GM23338 (cell line): ENCODE results near the gene UNC80. TPM values are rescaled to one million over a fixed set of nuclear protein-coding genes. Genes with fewer than 3 reads are reported as not detected.

Experiments
- ATAC-seq: fragments of 200-7000 bp; cut with Tn5 transposase; 3 replicates; pipeline ENCODE4 v1.9.1; 2020
- DNase-seq: peaks from one replicate; pipeline ENCODE4 v3.0.0-alpha.2; 2015; ENCODE audit warnings: low spot score
- H2AFZ ChIP-seq: fragments of 200-600 bp; sonication (generic); 2 replicates; pipeline ENCODE4 v1.8.0; 2016; ENCODE audit warnings: antibody characterized with exemption, mild to moderate bottlenecking, moderate library complexity
- H3F3A ChIP-seq: fragments of 200-600 bp; sonication (generic); replicated peaks from 2 replicates; pipeline ENCODE4 v1.8.0; 2017; ENCODE audit warnings: antibody characterized with exemption, mixed run types, low read depth
- H3K27ac ChIP-seq: fragments of 200-600 bp; sonication (generic); 2 replicates; pipeline ENCODE4 v1.6.1; 2016; ENCODE audit warnings: low read depth
- H3K27me3 ChIP-seq: fragments of 200-600 bp; sonication (generic); 2 replicates; pipeline ENCODE4 v1.8.0; 2016; ENCODE audit warnings: mild to moderate bottlenecking, mixed run types, moderate library complexity; ENCODE audit not compliant: insufficient read depth
- H3K36me3 ChIP-seq: fragments of 200-600 bp; sonication (generic); 2 replicates; pipeline ENCODE4 v1.8.0; 2016; ENCODE audit warnings: mild to moderate bottlenecking; ENCODE audit not compliant: insufficient read depth
- H3K4me1 ChIP-seq: fragments of 200-600 bp; sonication (generic); 2 replicates; pipeline ENCODE4 v1.8.0; 2016; ENCODE audit warnings: mild to moderate bottlenecking, moderate library complexity; ENCODE audit not compliant: insufficient read depth
- H3K4me2 ChIP-seq: fragments of 200-600 bp; sonication (generic); 2 replicates; pipeline ENCODE4 v1.7.1; 2017; ENCODE audit warnings: mixed run types
- H3K4me3 ChIP-seq: fragments of 200-600 bp; sonication (generic); 2 replicates; pipeline ENCODE4 v1.6.1; 2016; ENCODE audit warnings: mixed run types
- H3K79me2 ChIP-seq: fragments of 200-600 bp; sonication (generic); replicated peaks from 2 replicates; pipeline ENCODE4 v1.8.0; 2017; ENCODE audit warnings: mild to moderate bottlenecking; ENCODE audit not compliant: insufficient read depth
- H3K9me2 ChIP-seq: fragments of 200-600 bp; sonication (generic); 2 replicates; pipeline ENCODE4 v1.8.0; 2017; ENCODE audit not compliant: insufficient read depth
- H4K20me1 ChIP-seq: fragments of 200-600 bp; sonication (generic); replicated peaks from 2 replicates; pipeline ENCODE4 v1.8.0; 2017; ENCODE audit warnings: mild to moderate bottlenecking; ENCODE audit not compliant: insufficient read depth
- H3K27ac Mint-ChIP-seq: 2 replicates; pipeline ENCODE4 v1.8.0; 2020; ENCODE audit warnings: inconsistent platforms, mild to moderate bottlenecking, moderate library complexity, mixed read lengths
- H3K27me3 Mint-ChIP-seq: 3 replicates; pipeline ENCODE4 v1.8.0; 2022; ENCODE audit warnings: low read depth, mild to moderate bottlenecking, moderate library complexity, mixed read lengths, inconsistent platforms; ENCODE audit not compliant: insufficient read depth, poor library complexity
- H3K36me3 Mint-ChIP-seq: 3 replicates; pipeline ENCODE4 v1.8.0; 2021; ENCODE audit warnings: low read depth, mild to moderate bottlenecking, inconsistent platforms, moderate library complexity, mixed read lengths
- H3K4me1 Mint-ChIP-seq: 3 replicates; pipeline ENCODE4 v1.8.0; 2020; ENCODE audit warnings: mild to moderate bottlenecking, inconsistent platforms, mixed read lengths
- H3K4me3 Mint-ChIP-seq: 3 replicates; pipeline ENCODE4 v1.8.0; 2021; ENCODE audit warnings: moderate library complexity, mild to moderate bottlenecking, inconsistent platforms, mixed read lengths
- H3K9me3 Mint-ChIP-seq: 3 replicates; pipeline ENCODE4 v1.8.0; 2020; ENCODE audit warnings: moderate library complexity, mild to moderate bottlenecking, inconsistent platforms, mixed read lengths
- CREB1 ChIP-seq: fragments of 250-450 bp; sonication (Bioruptor Pico); IDR thresholded peaks from 2 replicates; pipeline ENCODE4 v1.5.0; 2020; ENCODE audit warnings: low read depth, mild to moderate bottlenecking, moderate library complexity
- EZH2 ChIP-seq: fragments of 200-600 bp; sonication (generic); IDR thresholded peaks from one replicate; pipeline ENCODE4 v1.8.0; 2017; ENCODE audit warnings: antibody characterized with exemption, mild to moderate bottlenecking, low read depth; ENCODE audit not compliant: unreplicated experiment
- EZH2phosphoT487 ChIP-seq: fragments of 200-600 bp; sonication (generic); IDR thresholded peaks from one replicate; pipeline ENCODE4 v1.8.1; 2018; ENCODE audit warnings: antibody characterized with exemption; ENCODE audit not compliant: unreplicated experiment
- JUNB ChIP-seq: IDR thresholded peaks from one replicate; pipeline ENCODE4 v1.6.1; 2016; ENCODE audit warnings: antibody characterized with exemption; ENCODE audit not compliant: unreplicated experiment
- NANOG ChIP-seq: IDR thresholded peaks from 2 replicates; pipeline ENCODE4 v1.6.1; 2016; ENCODE audit warnings: antibody characterized with exemption, borderline replicate concordance
- POLR2AphosphoS5 ChIP-seq: IDR thresholded peaks from 2 replicates; pipeline ENCODE4 v1.6.1; 2016; ENCODE audit warnings: antibody characterized with exemption, low read depth
- STAT1 ChIP-seq: IDR thresholded peaks from one replicate; pipeline ENCODE4 v1.6.1; 2016; ENCODE audit warnings: antibody characterized with exemption; ENCODE audit not compliant: unreplicated experiment
- ZNF114 ChIP-seq: fragments of 250-450 bp; sonication (Bioruptor Pico); IDR thresholded peaks from 2 replicates; pipeline ENCODE4 v1.5.0; 2020; ENCODE audit warnings: mild to moderate bottlenecking, moderate library complexity
- ZNF331 ChIP-seq: fragments of 250-450 bp; sonication (Bioruptor Pico); IDR thresholded peaks from 2 replicates; pipeline ENCODE4 v1.5.0; 2020; ENCODE audit warnings: low read depth, mild to moderate bottlenecking, moderate library complexity
- polyA plus RNA-seq: library from polyadenylated mRNA; unstranded; fragments of >200 nt; fragmentation: Nextera tagmentation; extraction: Ambion mirVana; gene quantifications from 2 replicates; pipeline ENCODE4 v1.2.1, GENCODE V29; 2016
- total RNA-seq: library from RNA; depleted of rRNA; stranded (reverse); fragments of >200 nt; shearing (Covaris generic); gene quantifications from 2 replicates; pipeline ENCODE4 v1.2.3, GENCODE V29; 2014
- TF ChIP-seq, protein P1 (sequence below): IDR thresholded peaks from one replicate; pipeline ENCODE4 v1.6.1; 2018; ENCODE audit warnings: antibody characterized with exemption; ENCODE audit not compliant: unreplicated experiment
- TF ChIP-seq, protein P2 (sequence below): fragments of 250-450 bp; sonication (Bioruptor Pico); IDR thresholded peaks from 2 replicates; pipeline ENCODE4 v1.5.0; 2020; ENCODE audit warnings: mild to moderate bottlenecking, moderate library complexity
- TF ChIP-seq, protein P3 (sequence below): IDR thresholded peaks from 2 replicates; pipeline ENCODE4 v1.6.1; 2016; ENCODE audit warnings: antibody characterized with exemption

UNC80 gene
- total and polyA plus RNA-seq, 2 experiments from 2014 or later = 0.11 to 1.5 TPM

DNA sequence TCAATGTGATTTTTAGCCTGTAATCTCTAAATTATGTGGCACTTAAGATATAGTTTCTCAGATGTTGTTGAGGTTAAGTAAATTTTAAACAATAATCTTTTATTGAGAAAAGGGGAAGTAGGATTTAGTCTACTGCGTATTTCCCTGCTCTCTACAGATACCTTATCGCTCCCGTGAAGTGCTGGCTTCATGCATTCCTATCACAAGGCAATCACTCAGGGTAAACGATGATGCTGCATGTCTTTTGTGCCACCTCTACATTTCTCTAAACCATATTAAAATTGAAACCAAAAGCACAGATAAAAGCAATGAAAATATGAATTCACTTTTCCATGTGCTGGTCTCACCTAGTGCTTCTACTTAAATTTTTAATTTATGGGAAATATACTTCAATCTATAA lies 216.4 kb downstream of the UNC80 start (continued):
- TF ChIP-seq POLR2AphosphoS5 (no peak), EZH2phosphoT487 (no peak), CREB1 (no peak)
- TF ChIP-seq, protein P1, sequence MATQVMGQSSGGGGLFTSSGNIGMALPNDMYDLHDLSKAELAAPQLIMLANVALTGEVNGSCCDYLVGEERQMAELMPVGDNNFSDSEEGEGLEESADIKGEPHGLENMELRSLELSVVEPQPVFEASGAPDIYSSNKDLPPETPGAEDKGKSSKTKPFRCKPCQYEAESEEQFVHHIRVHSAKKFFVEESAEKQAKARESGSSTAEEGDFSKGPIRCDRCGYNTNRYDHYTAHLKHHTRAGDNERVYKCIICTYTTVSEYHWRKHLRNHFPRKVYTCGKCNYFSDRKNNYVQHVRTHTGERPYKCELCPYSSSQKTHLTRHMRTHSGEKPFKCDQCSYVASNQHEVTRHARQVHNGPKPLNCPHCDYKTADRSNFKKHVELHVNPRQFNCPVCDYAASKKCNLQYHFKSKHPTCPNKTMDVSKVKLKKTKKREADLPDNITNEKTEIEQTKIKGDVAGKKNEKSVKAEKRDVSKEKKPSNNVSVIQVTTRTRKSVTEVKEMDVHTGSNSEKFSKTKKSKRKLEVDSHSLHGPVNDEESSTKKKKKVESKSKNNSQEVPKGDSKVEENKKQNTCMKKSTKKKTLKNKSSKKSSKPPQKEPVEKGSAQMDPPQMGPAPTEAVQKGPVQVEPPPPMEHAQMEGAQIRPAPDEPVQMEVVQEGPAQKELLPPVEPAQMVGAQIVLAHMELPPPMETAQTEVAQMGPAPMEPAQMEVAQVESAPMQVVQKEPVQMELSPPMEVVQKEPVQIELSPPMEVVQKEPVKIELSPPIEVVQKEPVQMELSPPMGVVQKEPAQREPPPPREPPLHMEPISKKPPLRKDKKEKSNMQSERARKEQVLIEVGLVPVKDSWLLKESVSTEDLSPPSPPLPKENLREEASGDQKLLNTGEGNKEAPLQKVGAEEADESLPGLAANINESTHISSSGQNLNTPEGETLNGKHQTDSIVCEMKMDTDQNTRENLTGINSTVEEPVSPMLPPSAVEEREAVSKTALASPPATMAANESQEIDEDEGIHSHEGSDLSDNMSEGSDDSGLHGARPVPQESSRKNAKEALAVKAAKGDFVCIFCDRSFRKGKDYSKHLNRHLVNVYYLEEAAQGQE = no peak

DNA sequence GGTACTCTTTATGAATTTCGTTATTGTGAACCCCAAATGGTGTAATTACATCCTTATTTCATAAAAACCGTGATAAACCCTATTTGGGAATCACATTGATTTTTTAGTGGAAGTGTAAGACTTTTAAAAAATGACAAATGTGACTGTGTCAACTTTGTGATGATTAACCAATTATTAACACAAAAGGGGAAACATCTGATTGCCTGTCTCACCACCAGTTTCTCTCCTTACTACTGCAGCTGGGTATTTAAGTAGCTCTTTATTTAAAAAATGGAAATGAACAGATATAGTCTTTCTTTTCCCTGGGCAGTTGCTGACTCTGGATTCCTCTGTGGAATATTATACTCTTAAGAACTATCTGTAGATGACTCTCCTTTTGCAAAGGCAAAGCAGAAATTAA lies 219.2 kb downstream of the UNC80 start:
- H3K9me3 Mint-ChIP-seq = no peaks in the 10 kb centered on the region
- H3K27ac Mint-ChIP-seq = no peak overlapping the region
- H3K9me2 ChIP-seq = no peaks in the 10 kb centered on the region
- H3K4me3 Mint-ChIP-seq = no peak overlapping the region
- no peaks in the 10 kb centered on the region for H4K20me1 ChIP-seq
- ATAC-seq (no peak), DNase-seq (no peak)
- no peak overlapping the region for H3K4me3 ChIP-seq
- H3K4me1 ChIP-seq = no peaks in the 10 kb centered on the region
- H3K4me1 Mint-ChIP-seq = no peaks in the 10 kb centered on the region
- no peaks in the 10 kb centered on the region for H3K27me3 ChIP-seq
- no peak overlapping the region for H2AFZ ChIP-seq
- peaks cover 4% of the 10 kb centered on the region for H3K27me3 Mint-ChIP-seq
- no peak overlapping the region for H3K27ac ChIP-seq
- H3K4me2 ChIP-seq = no peak overlapping the region
- no peaks in the 10 kb centered on the region for H3K79me2 ChIP-seq
- no peaks in the 10 kb centered on the region for H3F3A ChIP-seq
- H3K36me3 ChIP-seq = no peaks in the 10 kb centered on the region
- no peaks in the 10 kb centered on the region for H3K36me3 Mint-ChIP-seq
- TF ChIP-seq CREB1 (no peak), ZNF331 (CRISPR knock-in tag) (no peak), JUNB (no peak), ZNF114 (CRISPR knock-in tag) (no peak), NANOG (no peak), POLR2AphosphoS5 (no peak), EZH2 (no peak), STAT1 (no peak)
- TF ChIP-seq, protein P2, sequence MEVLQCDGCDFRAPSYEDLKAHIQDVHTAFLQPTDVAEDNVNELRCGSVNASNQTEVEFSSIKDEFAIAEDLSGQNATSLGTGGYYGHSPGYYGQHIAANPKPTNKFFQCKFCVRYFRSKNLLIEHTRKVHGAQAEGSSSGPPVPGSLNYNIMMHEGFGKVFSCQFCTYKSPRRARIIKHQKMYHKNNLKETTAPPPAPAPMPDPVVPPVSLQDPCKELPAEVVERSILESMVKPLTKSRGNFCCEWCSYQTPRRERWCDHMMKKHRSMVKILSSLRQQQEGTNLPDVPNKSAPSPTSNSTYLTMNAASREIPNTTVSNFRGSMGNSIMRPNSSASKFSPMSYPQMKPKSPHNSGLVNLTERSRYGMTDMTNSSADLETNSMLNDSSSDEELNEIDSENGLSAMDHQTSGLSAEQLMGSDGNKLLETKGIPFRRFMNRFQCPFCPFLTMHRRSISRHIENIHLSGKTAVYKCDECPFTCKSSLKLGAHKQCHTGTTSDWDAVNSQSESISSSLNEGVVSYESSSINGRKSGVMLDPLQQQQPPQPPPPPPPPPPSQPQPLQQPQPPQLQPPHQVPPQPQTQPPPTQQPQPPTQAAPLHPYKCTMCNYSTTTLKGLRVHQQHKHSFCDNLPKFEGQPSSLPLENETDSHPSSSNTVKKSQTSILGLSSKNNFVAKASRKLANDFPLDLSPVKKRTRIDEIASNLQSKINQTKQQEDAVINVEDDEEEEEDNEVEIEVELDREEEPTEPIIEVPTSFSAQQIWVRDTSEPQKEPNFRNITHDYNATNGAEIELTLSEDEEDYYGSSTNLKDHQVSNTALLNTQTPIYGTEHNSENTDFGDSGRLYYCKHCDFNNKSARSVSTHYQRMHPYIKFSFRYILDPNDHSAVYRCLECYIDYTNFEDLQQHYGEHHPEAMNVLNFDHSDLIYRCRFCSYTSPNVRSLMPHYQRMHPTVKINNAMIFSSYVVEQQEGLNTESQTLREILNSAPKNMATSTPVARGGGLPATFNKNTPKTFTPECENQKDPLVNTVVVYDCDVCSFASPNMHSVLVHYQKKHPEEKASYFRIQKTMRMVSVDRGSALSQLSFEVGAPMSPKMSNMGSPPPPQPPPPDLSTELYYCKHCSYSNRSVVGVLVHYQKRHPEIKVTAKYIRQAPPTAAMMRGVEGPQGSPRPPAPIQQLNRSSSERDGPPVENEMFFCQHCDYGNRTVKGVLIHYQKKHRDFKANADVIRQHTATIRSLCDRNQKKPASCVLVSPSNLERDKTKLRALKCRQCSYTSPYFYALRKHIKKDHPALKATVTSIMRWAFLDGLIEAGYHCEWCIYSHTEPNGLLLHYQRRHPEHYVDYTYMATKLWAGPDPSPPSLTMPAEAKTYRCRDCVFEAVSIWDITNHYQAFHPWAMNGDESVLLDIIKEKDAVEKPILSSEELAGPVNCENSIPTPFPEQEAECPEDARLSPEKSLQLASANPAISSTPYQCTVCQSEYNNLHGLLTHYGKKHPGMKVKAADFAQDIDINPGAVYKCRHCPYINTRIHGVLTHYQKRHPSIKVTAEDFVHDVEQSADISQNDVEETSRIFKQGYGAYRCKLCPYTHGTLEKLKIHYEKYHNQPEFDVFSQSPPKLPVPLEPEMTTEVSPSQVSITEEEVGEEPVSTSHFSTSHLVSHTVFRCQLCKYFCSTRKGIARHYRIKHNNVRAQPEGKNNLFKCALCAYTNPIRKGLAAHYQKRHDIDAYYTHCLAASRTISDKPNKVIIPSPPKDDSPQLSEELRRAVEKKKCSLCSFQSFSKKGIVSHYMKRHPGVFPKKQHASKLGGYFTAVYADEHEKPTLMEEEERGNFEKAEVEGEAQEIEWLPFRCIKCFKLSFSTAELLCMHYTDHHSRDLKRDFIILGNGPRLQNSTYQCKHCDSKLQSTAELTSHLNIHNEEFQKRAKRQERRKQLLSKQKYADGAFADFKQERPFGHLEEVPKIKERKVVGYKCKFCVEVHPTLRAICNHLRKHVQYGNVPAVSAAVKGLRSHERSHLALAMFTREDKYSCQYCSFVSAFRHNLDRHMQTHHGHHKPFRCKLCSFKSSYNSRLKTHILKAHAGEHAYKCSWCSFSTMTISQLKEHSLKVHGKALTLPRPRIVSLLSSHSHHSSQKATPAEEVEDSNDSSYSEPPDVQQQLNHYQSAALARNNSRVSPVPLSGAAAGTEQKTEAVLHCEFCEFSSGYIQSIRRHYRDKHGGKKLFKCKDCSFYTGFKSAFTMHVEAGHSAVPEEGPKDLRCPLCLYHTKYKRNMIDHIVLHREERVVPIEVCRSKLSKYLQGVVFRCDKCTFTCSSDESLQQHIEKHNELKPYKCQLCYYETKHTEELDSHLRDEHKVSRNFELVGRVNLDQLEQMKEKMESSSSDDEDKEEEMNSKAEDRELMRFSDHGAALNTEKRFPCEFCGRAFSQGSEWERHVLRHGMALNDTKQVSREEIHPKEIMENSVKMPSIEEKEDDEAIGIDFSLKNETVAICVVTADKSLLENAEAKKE (CRISPR knock-in tag) = no peak
- TF ChIP-seq, protein P1 = no peak
- TF ChIP-seq, protein P3, sequence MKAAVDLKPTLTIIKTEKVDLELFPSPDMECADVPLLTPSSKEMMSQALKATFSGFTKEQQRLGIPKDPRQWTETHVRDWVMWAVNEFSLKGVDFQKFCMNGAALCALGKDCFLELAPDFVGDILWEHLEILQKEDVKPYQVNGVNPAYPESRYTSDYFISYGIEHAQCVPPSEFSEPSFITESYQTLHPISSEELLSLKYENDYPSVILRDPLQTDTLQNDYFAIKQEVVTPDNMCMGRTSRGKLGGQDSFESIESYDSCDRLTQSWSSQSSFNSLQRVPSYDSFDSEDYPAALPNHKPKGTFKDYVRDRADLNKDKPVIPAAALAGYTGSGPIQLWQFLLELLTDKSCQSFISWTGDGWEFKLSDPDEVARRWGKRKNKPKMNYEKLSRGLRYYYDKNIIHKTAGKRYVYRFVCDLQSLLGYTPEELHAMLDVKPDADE = no peak
